ENCODE results near the gene CASZ1. TPM values are rescaled to one million over a fixed set of nuclear protein-coding genes. Genes with fewer than 3 reads are reported as not detected.

Gene CASZ1
- polyA plus RNA-seq, 2 of the 4 experiments (the other 2 are of a cell fraction), result 0.52 to 1.2 TPM

GRCh38 chr1:10639011-10639774 is 157.3 kb downstream of the CASZ1 start:
- H3K4me1 ChIP-seq, result no peaks in the 10 kb centered on the region; the same call in 2 of the 3 replicates
- 96% methylated on average over 89 of the region's 108 CpGs for WGBS (ENCODE audit: missing lambda C conversion rate)
- DNase-seq (ENCODE audit: low read depth in 1 of 2, low spot score in 1 of 2) (no peak), ATAC-seq (no peak), FAIRE-seq (no peak)
- CTCF ChIA-PET, result no interaction called here
- no peak overlapping the region for H3K27ac ChIP-seq
- no peak for TF ChIP-seq EP300 (IDR thresholded peaks at IDR 0.05)
- no peak for TF ChIP-seq RCOR1 (IDR thresholded peaks at IDR 0.05; ENCODE audit: low read depth, low read length)
- no peak overlapping the region for H3K4me2 ChIP-seq
- H3K4me3 ChIP-seq, result no peak overlapping the region
- no peaks in the 10 kb centered on the region for H3K9me3 ChIP-seq
- POLR2A ChIA-PET, result no interaction called here

DNA sequence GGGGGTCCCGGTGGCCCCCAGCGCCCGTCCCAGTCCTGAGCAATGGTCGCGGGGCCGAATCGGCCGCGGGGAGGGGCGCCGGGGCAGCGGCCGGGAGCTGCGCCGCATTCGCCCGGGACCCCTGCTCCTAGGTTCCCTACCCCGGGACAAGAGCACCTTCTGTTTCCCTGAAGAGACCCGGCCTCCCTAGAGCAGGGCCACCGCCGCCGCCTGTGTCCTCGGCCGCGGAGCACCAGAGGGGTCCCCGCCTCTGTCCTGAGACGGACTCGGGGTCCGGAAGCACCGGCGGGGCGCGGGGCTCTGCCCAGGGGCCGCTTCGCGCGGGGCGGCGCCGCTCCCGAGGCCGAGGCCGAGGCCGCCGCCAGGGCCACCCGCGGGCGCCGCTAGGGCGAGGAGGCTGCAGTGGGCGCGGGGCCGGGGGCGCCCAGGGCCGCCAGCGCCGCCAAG is 157.9 kb downstream of the CASZ1 start:
- Histone ChIP-seq H3K4me1 (no peaks in the 10 kb centered on the region; the same call in 2 of the 3 replicates), H3K4me2 (no peak overlapping the region), H3K4me3 (no peak overlapping the region), H3K9me3 (no peaks in the 10 kb centered on the region), H3K27ac (no peak overlapping the region)
- no peak for ATAC-seq
- ChIA-PET CTCF (no interaction called here), POLR2A (no interaction called here)
- 97% methylated on average over 16 of the region's 57 CpGs for WGBS (ENCODE audit: missing lambda C conversion rate)
- no peak for FAIRE-seq
- no peak for DNase-seq (ENCODE audit: low read depth in 1 of 2, low spot score in 1 of 2)
- TF ChIP-seq NFE2L2 (conservative IDR thresholded peaks at IDR 0.05; ENCODE audit: low read length) (no peak), PHF8 (IDR thresholded peaks at IDR 0.05; ENCODE audit: borderline replicate concordance, low read depth) (no peak), MYC (IDR thresholded peaks at IDR 0.05; ENCODE audit: borderline replicate concordance, low read length) (no peak)

DNA sequence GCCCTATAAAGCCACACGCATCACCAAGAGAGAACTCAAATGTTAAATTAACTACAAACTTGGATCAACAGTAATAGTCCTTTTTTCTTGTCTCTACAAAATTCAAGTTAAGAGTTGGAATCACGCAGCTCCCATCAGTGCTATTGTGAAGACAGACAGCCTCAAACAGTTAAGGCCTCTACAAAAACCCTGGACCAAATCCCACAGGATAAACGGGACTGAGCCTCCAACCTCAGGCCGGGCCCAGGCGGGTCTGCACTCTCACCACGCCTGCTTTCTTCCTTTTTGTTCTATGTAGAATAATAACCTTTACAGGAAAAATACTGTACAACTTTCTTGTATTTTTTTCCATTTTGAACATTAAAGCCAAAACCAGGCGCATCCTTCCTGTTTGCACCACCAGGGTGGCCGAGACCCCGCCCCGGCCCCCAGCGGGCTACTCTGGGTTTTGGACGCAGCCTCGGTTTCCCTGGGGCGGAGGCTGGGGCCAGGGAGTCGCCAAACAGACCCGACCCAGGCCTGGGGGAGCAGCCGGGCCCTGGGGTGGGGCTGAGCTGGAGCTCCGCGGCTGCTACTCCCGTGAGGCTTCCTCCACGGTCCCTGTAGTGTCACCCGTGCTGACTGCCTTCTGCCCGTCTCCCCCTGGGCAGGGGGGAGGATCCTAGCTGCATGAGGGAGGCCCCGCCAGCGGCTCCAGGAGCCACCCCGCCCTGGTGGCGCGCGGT is 158.4 kb downstream of the CASZ1 start:
- FAIRE-seq (no peak), ATAC-seq (no peak), DNase-seq (ENCODE audit: low read depth in 1 of 2, low spot score in 1 of 2) (no peak)
- Histone ChIP-seq H3K9me3 (no peaks in the 10 kb centered on the region), H3K4me1 (no peaks in the 10 kb centered on the region; the same call in 2 of the 3 replicates), H3K4me2 (no peak overlapping the region), H3K27ac (no peak overlapping the region), H3K4me3 (no peak overlapping the region)
- 77% methylated on average over 11 of the region's 29 CpGs for WGBS (ENCODE audit: missing lambda C conversion rate)
- ChIA-PET POLR2A (no interaction called here), CTCF (no interaction called here)
- TF ChIP-seq CEBPB (IDR thresholded peaks at IDR 0.05) (no peak), SREBF2 (IDR thresholded peaks at IDR 0.05) (no peak), FOSL2 (IDR thresholded peaks at IDR 0.05) (no peak), FOSL2 (CRISPR knock-in tag; IDR thresholded peaks at IDR 0.05) (no peak), FOXS1 (CRISPR knock-in tag; IDR thresholded peaks at IDR 0.05) (no peak), USF2 (IDR thresholded peaks at IDR 0.05) (no peak), ESRRA (IDR thresholded peaks at IDR 0.05; ENCODE audit: borderline replicate concordance, low read length) (no peak), MAZ (IDR thresholded peaks at IDR 0.05; ENCODE audit: borderline replicate concordance, low read depth, low read length) (no peak), SMC3 (IDR thresholded peaks at IDR 0.05) (no peak), FOSB (CRISPR knock-in tag; IDR thresholded peaks at IDR 0.05) (no peak), KDM5A (IDR thresholded peaks at IDR 0.05) (no peak), ZC3H11A (IDR thresholded peaks at IDR 0.05) (no peak), ELK1 (IDR thresholded peaks at IDR 0.05; ENCODE audit: low read depth, low read length) (no peak), CTCF (IDR thresholded peaks at IDR 0.05) (no peak), E2F6 (IDR thresholded peaks at IDR 0.05; ENCODE audit: borderline replicate concordance, low read depth) (no peak)
- TF ChIP-seq, protein P1, sequence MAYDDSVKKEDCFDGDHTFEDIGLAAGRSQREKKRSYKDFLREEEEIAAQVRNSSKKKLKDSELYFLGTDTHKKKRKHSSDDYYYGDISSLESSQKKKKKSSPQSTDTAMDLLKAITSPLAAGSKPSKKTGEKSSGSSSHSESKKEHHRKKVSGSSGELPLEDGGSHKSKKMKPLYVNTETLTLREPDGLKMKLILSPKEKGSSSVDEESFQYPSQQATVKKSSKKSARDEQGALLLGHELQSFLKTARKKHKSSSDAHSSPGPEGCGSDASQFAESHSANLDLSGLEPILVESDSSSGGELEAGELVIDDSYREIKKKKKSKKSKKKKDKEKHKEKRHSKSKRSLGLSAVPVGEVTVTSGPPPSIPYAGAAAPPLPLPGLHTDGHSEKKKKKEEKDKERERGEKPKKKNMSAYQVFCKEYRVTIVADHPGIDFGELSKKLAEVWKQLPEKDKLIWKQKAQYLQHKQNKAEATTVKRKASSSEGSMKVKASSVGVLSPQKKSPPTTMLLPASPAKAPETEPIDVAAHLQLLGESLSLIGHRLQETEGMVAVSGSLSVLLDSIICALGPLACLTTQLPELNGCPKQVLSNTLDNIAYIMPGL (CRISPR knock-in tag; IDR thresholded peaks at IDR 0.05; ENCODE audit: borderline replicate concordance), result no peak
